A549 (cell line): ENCODE measurements around the gene PORCN.

ENCODE experiments used
- HOXB13 ChIP-seq: fragments of 250-450 bp; sonication (Bioruptor Pico); IDR thresholded peaks from 2 replicates; pipeline ENCODE4 v1.5.0; 2020; ENCODE audit warnings: low read depth, mild to moderate bottlenecking, moderate library complexity
- POLR2A ChIP-seq: IDR thresholded peaks from 2 replicates; pipeline ENCODE4 v1.6.1; 2012; ENCODE audit warnings: mild to moderate bottlenecking, low read length
- SREBF2 ChIP-seq: fragments of 450-650 bp; IDR thresholded peaks from 2 replicates; pipeline ENCODE4 v1.6.1; 2014; ENCODE audit warnings: mild to moderate bottlenecking, moderate library complexity
- ZFP36 ChIP-seq: fragments of 450-650 bp; IDR thresholded peaks from 2 replicates; pipeline ENCODE4 v1.6.1; 2014; ENCODE audit warnings: borderline replicate concordance; ENCODE audit not compliant: partially characterized antibody
- TF ChIP-seq, protein P1 (sequence below): fragments of >200 bp; sonication (Bioruptor Twin); formaldehyde crosslinking; IDR thresholded peaks from 3 replicates; pipeline ENCODE4 v1.5.1; 2016
- TF ChIP-seq, protein P2 (sequence below): fragments of 250-450 bp; sonication (Bioruptor Pico); IDR thresholded peaks from 2 replicates; pipeline ENCODE4 v1.5.0; 2021; ENCODE audit warnings: mild to moderate bottlenecking, moderate library complexity, borderline replicate concordance

DNA sequence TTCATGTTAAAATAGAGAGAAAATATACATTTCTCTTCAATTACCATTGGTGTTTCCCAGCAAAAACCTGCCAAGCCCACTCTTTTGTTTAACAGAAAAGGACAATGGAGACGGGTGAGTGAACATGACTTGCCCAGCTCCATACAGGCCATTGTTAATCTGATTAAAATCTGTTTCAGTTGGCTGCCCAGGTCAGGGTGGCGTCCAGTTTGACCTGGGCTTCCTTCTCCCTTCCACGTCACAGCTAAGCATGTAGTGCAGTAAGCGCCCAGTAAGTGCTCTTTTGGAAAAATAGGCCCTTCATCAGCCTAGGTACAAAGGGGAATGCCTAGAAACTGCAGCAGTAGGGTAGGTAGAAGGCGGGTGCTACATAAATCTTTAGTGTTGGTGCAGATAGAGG lies 1.5 kb upstream of the PORCN start:
- TF ChIP-seq HOXB13 (CRISPR knock-in tag) (no peak), POLR2A (no peak), SREBF2 (no peak), ZFP36 (no peak)
- TF ChIP-seq, protein P1, sequence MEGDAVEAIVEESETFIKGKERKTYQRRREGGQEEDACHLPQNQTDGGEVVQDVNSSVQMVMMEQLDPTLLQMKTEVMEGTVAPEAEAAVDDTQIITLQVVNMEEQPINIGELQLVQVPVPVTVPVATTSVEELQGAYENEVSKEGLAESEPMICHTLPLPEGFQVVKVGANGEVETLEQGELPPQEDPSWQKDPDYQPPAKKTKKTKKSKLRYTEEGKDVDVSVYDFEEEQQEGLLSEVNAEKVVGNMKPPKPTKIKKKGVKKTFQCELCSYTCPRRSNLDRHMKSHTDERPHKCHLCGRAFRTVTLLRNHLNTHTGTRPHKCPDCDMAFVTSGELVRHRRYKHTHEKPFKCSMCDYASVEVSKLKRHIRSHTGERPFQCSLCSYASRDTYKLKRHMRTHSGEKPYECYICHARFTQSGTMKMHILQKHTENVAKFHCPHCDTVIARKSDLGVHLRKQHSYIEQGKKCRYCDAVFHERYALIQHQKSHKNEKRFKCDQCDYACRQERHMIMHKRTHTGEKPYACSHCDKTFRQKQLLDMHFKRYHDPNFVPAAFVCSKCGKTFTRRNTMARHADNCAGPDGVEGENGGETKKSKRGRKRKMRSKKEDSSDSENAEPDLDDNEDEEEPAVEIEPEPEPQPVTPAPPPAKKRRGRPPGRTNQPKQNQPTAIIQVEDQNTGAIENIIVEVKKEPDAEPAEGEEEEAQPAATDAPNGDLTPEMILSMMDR, result no peak
- TF ChIP-seq, protein P2, sequence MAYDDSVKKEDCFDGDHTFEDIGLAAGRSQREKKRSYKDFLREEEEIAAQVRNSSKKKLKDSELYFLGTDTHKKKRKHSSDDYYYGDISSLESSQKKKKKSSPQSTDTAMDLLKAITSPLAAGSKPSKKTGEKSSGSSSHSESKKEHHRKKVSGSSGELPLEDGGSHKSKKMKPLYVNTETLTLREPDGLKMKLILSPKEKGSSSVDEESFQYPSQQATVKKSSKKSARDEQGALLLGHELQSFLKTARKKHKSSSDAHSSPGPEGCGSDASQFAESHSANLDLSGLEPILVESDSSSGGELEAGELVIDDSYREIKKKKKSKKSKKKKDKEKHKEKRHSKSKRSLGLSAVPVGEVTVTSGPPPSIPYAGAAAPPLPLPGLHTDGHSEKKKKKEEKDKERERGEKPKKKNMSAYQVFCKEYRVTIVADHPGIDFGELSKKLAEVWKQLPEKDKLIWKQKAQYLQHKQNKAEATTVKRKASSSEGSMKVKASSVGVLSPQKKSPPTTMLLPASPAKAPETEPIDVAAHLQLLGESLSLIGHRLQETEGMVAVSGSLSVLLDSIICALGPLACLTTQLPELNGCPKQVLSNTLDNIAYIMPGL, result no peak
